Mesenchymal stem cell (in vitro differentiated cells and primary cell): Measurements from ENCODE around the gene TRIM28.

Source experiments
- DNase-seq: peaks from one replicate; pipeline ENCODE4 v3.0.0-alpha.2; 2013
- H2AFZ ChIP-seq: one replicate; pipeline ENCODE4 v1.6.1; 2013; ENCODE audit warnings: low read depth, mild to moderate bottlenecking, control low read depth, inconsistent platforms, low read length, moderate library complexity
- H2AK5ac ChIP-seq: 2 replicates; pipeline ENCODE4 v1.6.1; 2013; ENCODE audit warnings: low read length, moderate library complexity, mild to moderate bottlenecking, inconsistent platforms; ENCODE audit not compliant: severe bottlenecking
- H2BK120ac ChIP-seq: one replicate; pipeline ENCODE4 v1.6.1; 2013; ENCODE audit warnings: low read depth, mild to moderate bottlenecking, inconsistent platforms, low read length, moderate library complexity
- H2BK12ac ChIP-seq, 2 experiments: one replicate each; pipeline ENCODE4 v1.6.1; 2013; ENCODE audit warnings: inconsistent platforms in 2 of 2, low read length in 2 of 2, mild to moderate bottlenecking in 2 of 2, moderate library complexity in 2 of 2, control low read depth in 1 of 2
- H2BK15ac ChIP-seq: one replicate; pipeline ENCODE4 v1.6.1; 2013; ENCODE audit warnings: mild to moderate bottlenecking, low read depth, inconsistent platforms; ENCODE audit not compliant: poor library complexity, severe bottlenecking
- H2BK5ac ChIP-seq: 2 replicates; pipeline ENCODE4 v1.6.1; 2013; ENCODE audit warnings: low read depth, mild to moderate bottlenecking, low read length, control low read depth, inconsistent platforms; ENCODE audit not compliant: poor library complexity, severe bottlenecking
- H3K14ac ChIP-seq, 2 experiments: one replicate each; pipeline ENCODE4 v1.6.1; 2013; ENCODE audit warnings: inconsistent platforms in 2 of 2, low read length in 2 of 2, control low read depth in 1 of 2, mild to moderate bottlenecking in 1 of 2, moderate library complexity in 1 of 2
- H3K18ac ChIP-seq, 2 experiments: one replicate each; pipeline ENCODE4 v1.6.1; 2013; ENCODE audit warnings: inconsistent platforms in 2 of 2, low read length in 2 of 2, control low read depth in 1 of 2, low read depth in 1 of 2, mild to moderate bottlenecking in 1 of 2
- H3K23ac ChIP-seq, 2 experiments: one replicate each; pipeline ENCODE4 v1.6.1; 2013; ENCODE audit warnings: inconsistent platforms in 2 of 2, low read length in 2 of 2, mild to moderate bottlenecking in 2 of 2, moderate library complexity in 2 of 2, control low read depth in 1 of 2
- H3K27ac ChIP-seq: 2 replicates; pipeline ENCODE4 v1.5.1; 2013; ENCODE audit warnings: mild to moderate bottlenecking, moderate library complexity, low read length, control low read depth, inconsistent platforms; ENCODE audit not compliant: poor library complexity, severe bottlenecking
- H3K27me3 ChIP-seq, 2 experiments: 2 replicates each; pipeline versions ENCODE4 v1.6.1 to v1.7.0; 2013; ENCODE audit warnings: low read length in 2 of 2, mild to moderate bottlenecking in 2 of 2, moderate library complexity in 2 of 2, control low read depth in 1 of 2, inconsistent platforms in 1 of 2; ENCODE audit not compliant: control insufficient read depth in 1 of 2, insufficient read depth in 1 of 2
- H3K36me3 ChIP-seq, 2 experiments: 2 replicates each; pipeline versions ENCODE4 v1.6.1 to v1.7.0; 2013; ENCODE audit warnings: low read length in 2 of 2, control low read depth in 1 of 2, inconsistent platforms in 1 of 2, low read depth in 1 of 2, mild to moderate bottlenecking in 1 of 2; ENCODE audit not compliant: insufficient read depth in 2 of 2, control insufficient read depth in 1 of 2
- H3K4ac ChIP-seq, 2 experiments: one replicate each; pipeline ENCODE4 v1.6.1; 2013; ENCODE audit warnings: inconsistent platforms in 2 of 2, low read length in 2 of 2, mild to moderate bottlenecking in 2 of 2, moderate library complexity in 2 of 2, control low read depth in 1 of 2, low read depth in 1 of 2
- H3K4me1 ChIP-seq: 2 replicates; pipeline ENCODE4 v1.6.1; 2013; ENCODE audit warnings: low read depth, low read length, control low read depth; ENCODE audit not compliant: control insufficient read depth, insufficient read depth
- H3K4me2 ChIP-seq: 2 replicates; pipeline ENCODE4 v1.6.1; 2013; ENCODE audit warnings: low read length, mild to moderate bottlenecking, inconsistent platforms; ENCODE audit not compliant: poor library complexity, severe bottlenecking
- H3K4me3 ChIP-seq, 2 experiments: 2 replicates each; pipeline versions ENCODE4 v1.5.1 to v1.7.0; 2013; ENCODE audit warnings: low read length in 2 of 2, mild to moderate bottlenecking in 2 of 2, control low read depth in 1 of 2, low read depth in 1 of 2; ENCODE audit not compliant: insufficient read depth in 1 of 2
- H3K79me1 ChIP-seq: replicated peaks from 2 replicates; pipeline ENCODE4 v1.6.1; 2013; ENCODE audit warnings: mild to moderate bottlenecking, control low read depth, low read length, inconsistent platforms; ENCODE audit not compliant: poor library complexity, severe bottlenecking
- H3K9ac ChIP-seq: 2 replicates; pipeline ENCODE4 v1.7.0; 2013; ENCODE audit warnings: mild to moderate bottlenecking, low read length, moderate library complexity
- H3K9me3 ChIP-seq: 2 replicates; pipeline ENCODE4 v1.7.0; 2013; ENCODE audit warnings: mild to moderate bottlenecking, low read length; ENCODE audit not compliant: control insufficient read depth
- H4K8ac ChIP-seq: one replicate; pipeline ENCODE4 v1.6.1; 2013; ENCODE audit warnings: inconsistent platforms, mild to moderate bottlenecking, low read length, moderate library complexity
- H4K91ac ChIP-seq: one replicate; pipeline ENCODE4 v1.6.1; 2013; ENCODE audit warnings: mild to moderate bottlenecking, low read length, inconsistent platforms
- WGBS: methylation state at CpG from one replicate; pipeline ENCODE4 v1.1.7; 2013; ENCODE audit warnings: mixed read lengths; 5-methylcytosine and 5-hydroxymethylcytosine counted together

The TRIM28 gene

GRCh38 chr19:58529405-58529804 is 14.5 kb upstream of the TRIM28 start:
- H3K9ac ChIP-seq: no peak overlapping the region
- H2AK5ac ChIP-seq: no peak overlapping the region
- H3K4me2 ChIP-seq: no peak overlapping the region
- H3K27me3 ChIP-seq: peaks cover 13 to 28% of the 10 kb centered on the region in 2 experiments
- H3K14ac ChIP-seq: no peak overlapping the region
- no peak overlapping the region for H4K91ac ChIP-seq
- H2BK12ac ChIP-seq: no peak overlapping the region
- H3K27ac ChIP-seq: no peak overlapping the region
- H2AFZ ChIP-seq: no peak overlapping the region
- H2BK120ac ChIP-seq: no peak overlapping the region
- H3K4ac ChIP-seq: no peak overlapping the region
- H2BK15ac ChIP-seq: no peak overlapping the region
- no peaks in the 10 kb centered on the region for H3K9me3 ChIP-seq
- H3K18ac ChIP-seq: no peak overlapping the region
- no peaks in the 10 kb centered on the region for H3K36me3 ChIP-seq
- H3K4me1 ChIP-seq: no peaks in the 10 kb centered on the region
- no peak overlapping the region for H3K23ac ChIP-seq
- H2BK5ac ChIP-seq: no peak overlapping the region
- H3K79me1 ChIP-seq: no peaks in the 10 kb centered on the region
- H3K4me3 ChIP-seq: no peak overlapping the region
- H4K8ac ChIP-seq: no peak overlapping the region
- DNase-seq: no peak
- WGBS: 85% methylated on average over 3 of the region's 3 CpGs

- no peak overlapping the region for H2AK5ac ChIP-seq
- H4K91ac ChIP-seq: no peak overlapping the region
- H2BK15ac ChIP-seq: no peak overlapping the region
- H3K27ac ChIP-seq: no peak overlapping the region
- H3K23ac ChIP-seq: no peak overlapping the region
- no peak overlapping the region for H3K4me2 ChIP-seq
- H4K8ac ChIP-seq: no peak overlapping the region
- no peak for DNase-seq
- H3K9ac ChIP-seq: no peak overlapping the region
- no peaks in the 10 kb centered on the region for H3K9me3 ChIP-seq
- no peak overlapping the region for H2AFZ ChIP-seq
- H3K27me3 ChIP-seq: peaks cover 13 to 34% of the 10 kb centered on the region in 2 experiments
- H3K4ac ChIP-seq: no peak overlapping the region
- no peaks in the 10 kb centered on the region for H3K4me1 ChIP-seq
- H3K79me1 ChIP-seq: no peaks in the 10 kb centered on the region
- 85% methylated on average over 7 of the region's 10 CpGs for WGBS
- H2BK5ac ChIP-seq: no peak overlapping the region
- H2BK120ac ChIP-seq: no peak overlapping the region
- H3K36me3 ChIP-seq: no peaks in the 10 kb centered on the region
- H2BK12ac ChIP-seq: no peak overlapping the region
- no peak overlapping the region for H3K18ac ChIP-seq
- H3K14ac ChIP-seq: no peak overlapping the region
- H3K4me3 ChIP-seq: no peak overlapping the region
These were observed 12.6 kb upstream of the TRIM28 start for GRCh38 chr19:58531034-58531840.

- no peak overlapping the region for H3K4me2 ChIP-seq
- no peaks in the 10 kb centered on the region for H3K36me3 ChIP-seq
- H3K4ac ChIP-seq: no peak overlapping the region
- H2AK5ac ChIP-seq: no peak overlapping the region
- H4K91ac ChIP-seq: no peak overlapping the region
- no peak overlapping the region for H3K4me3 ChIP-seq
- no peaks in the 10 kb centered on the region for H3K9me3 ChIP-seq
- DNase-seq: no peak
- 93% methylated on average over 3 of the region's 3 CpGs for WGBS
- H4K8ac ChIP-seq: no peak overlapping the region
- H3K27ac ChIP-seq: no peak overlapping the region
- H2BK15ac ChIP-seq: no peak overlapping the region
- H3K4me1 ChIP-seq: peaks cover 7% of the 10 kb centered on the region
- no peak overlapping the region for H3K23ac ChIP-seq
- H3K79me1 ChIP-seq: no peaks in the 10 kb centered on the region
- H3K27me3 ChIP-seq: peaks cover 33 to 60% of the 10 kb centered on the region in 2 experiments
- H3K18ac ChIP-seq: no peak overlapping the region
- H2BK5ac ChIP-seq: no peak overlapping the region
- H3K9ac ChIP-seq: no peak overlapping the region
- H2BK120ac ChIP-seq: no peak overlapping the region
- no peak overlapping the region for H3K14ac ChIP-seq
- no peak overlapping the region for H2BK12ac ChIP-seq
- no peak overlapping the region for H2AFZ ChIP-seq
These were observed 8.0 kb upstream of the TRIM28 start for GRCh38 chr19:58535857-58536256.

GRCh38 chr19:58536852-58537798 is 6.7 kb upstream of the TRIM28 start:
- H3K4me3 ChIP-seq: no peak overlapping the region

More at GRCh38 chr19:58536852-58537798, 6.7 kb upstream of the TRIM28 start:
- Histone ChIP-seq H2BK15ac (no peak overlapping the region), H3K4ac (no peak overlapping the region), H2BK120ac (no peak overlapping the region), H2AK5ac (no peak overlapping the region), H3K9ac (no peak overlapping the region), H3K4me1 (peaks cover 7% of the 10 kb centered on the region), H3K36me3 (no peaks in the 10 kb centered on the region), H2BK12ac (no peak overlapping the region), H3K4me2 (no peak overlapping the region), H3K23ac (no peak overlapping the region), H2BK5ac (no peak overlapping the region), H2AFZ (no peak overlapping the region), H3K9me3 (no peaks in the 10 kb centered on the region), H3K18ac (no peak overlapping the region), H3K27ac (no peak overlapping the region), H3K14ac (no peak overlapping the region), H3K27me3 (peaks cover 30 to 48% of the 10 kb centered on the region in 2 experiments), H4K91ac (no peak overlapping the region), H3K79me1 (no peaks in the 10 kb centered on the region), H4K8ac (no peak overlapping the region)
- 96% methylated on average over 8 of the region's 8 CpGs for WGBS
- DNase-seq: no peak
